IMR-90 (cell line): ENCODE measurements around the gene CDYL2. TPM values are rescaled to one million over a fixed set of nuclear protein-coding genes. Genes with fewer than 3 reads are reported as not detected.

Experiments used
- ATAC-seq: fragments of 200-7000 bp; cut with Tn5 transposase; 2 replicates; pipeline ENCODE4 v1.9.1; 2020; ENCODE audit warnings: low read depth, mild to moderate bottlenecking, moderate library complexity
- BruUV-seq: library from RNA; stranded (reverse); fragments of 400-500 nt; replicated peaks from 2 replicates; lab custom pipeline; 2021; lab: Mats Ljungman, UMichigan
- CTCF ChIA-PET: fragments of 300-600 bp; formaldehyde crosslinking; extraction: SDS; loops from one replicate; lab custom pipeline; 2021; ENCODE audit warnings: antibody characterized with exemption; lab: Yijun Ruan, JAX
- POLR2A ChIA-PET: fragments of 300-600 bp; sonication (Branson Sonifier 250); formaldehyde crosslinking; loops from one replicate; lab custom pipeline; 2022; ENCODE audit warnings: antibody characterized with exemption; ENCODE audit not compliant: unreplicated experiment; lab: Charles Lee
- DNase-seq: peaks from one replicate; pipeline ENCODE4 v3.0.0; 2013
- H2AFZ ChIP-seq: replicated peaks from 2 replicates; pipeline ENCODE3; 2013; ENCODE audit warnings: low read length, mild to moderate bottlenecking; ENCODE audit not compliant: poor library complexity
- H2AK5ac ChIP-seq: 2 replicates; pipeline ENCODE4 v1.6.1; 2013; ENCODE audit warnings: low read depth, low read length, inconsistent platforms
- H2AK9ac ChIP-seq: replicated peaks from 2 replicates; pipeline ENCODE3; 2013; ENCODE audit warnings: mild to moderate bottlenecking, low read depth, low read length, moderate library complexity; ENCODE audit not compliant: poor library complexity
- H2BK120ac ChIP-seq: 2 replicates; pipeline ENCODE4 v1.6.1; 2013; ENCODE audit warnings: low read depth, low read length, inconsistent platforms
- H2BK15ac ChIP-seq: 3 replicates; pipeline ENCODE4 v1.6.1; 2013; ENCODE audit warnings: low read depth, low read length, inconsistent platforms
- H2BK20ac ChIP-seq: 2 replicates; pipeline ENCODE4 v1.6.1; 2013; ENCODE audit warnings: low read depth, mild to moderate bottlenecking, inconsistent platforms, low read length, moderate library complexity
- H2BK5ac ChIP-seq: 2 replicates; pipeline ENCODE4 v1.6.1; 2013; ENCODE audit warnings: mild to moderate bottlenecking, low read depth, low read length, inconsistent platforms; ENCODE audit not compliant: poor library complexity, severe bottlenecking
- H3K14ac ChIP-seq: replicated peaks from 2 replicates; pipeline ENCODE4 v1.6.1; 2013; ENCODE audit warnings: low read depth, low read length, inconsistent platforms
- H3K18ac ChIP-seq: 2 replicates; pipeline ENCODE4 v1.6.1; 2013; ENCODE audit warnings: low read depth, low read length, control low read depth
- H3K23ac ChIP-seq: 2 replicates; pipeline ENCODE4 v1.6.1; 2013; ENCODE audit warnings: low read depth, low read length, inconsistent platforms
- H3K27ac ChIP-seq: 2 replicates; pipeline ENCODE4 v1.5.1; 2013; ENCODE audit warnings: mild to moderate bottlenecking, control low read depth, low read length; ENCODE audit not compliant: insufficient read depth
- H3K27me3 ChIP-seq: 2 replicates; pipeline ENCODE4 v1.6.1; 2013; ENCODE audit warnings: low read length; ENCODE audit not compliant: control insufficient read depth, insufficient read depth
- H3K36me3 ChIP-seq: 2 replicates; pipeline ENCODE4 v1.6.1; 2013; ENCODE audit warnings: low read length, mixed read lengths; ENCODE audit not compliant: control insufficient read depth, insufficient read depth
- H3K4ac ChIP-seq: 2 replicates; pipeline ENCODE4 v1.6.1; 2013; ENCODE audit warnings: low read depth, low read length, inconsistent platforms
- H3K4me1 ChIP-seq: 2 replicates; pipeline ENCODE4 v1.6.1; 2013; ENCODE audit warnings: low read length, mixed read lengths; ENCODE audit not compliant: control insufficient read depth, insufficient read depth
- H3K4me2 ChIP-seq: 2 replicates; pipeline ENCODE4 v1.6.1; 2013; ENCODE audit warnings: low read depth, mild to moderate bottlenecking, control low read depth, low read length, moderate library complexity
- H3K4me3 ChIP-seq: 2 replicates; pipeline ENCODE4 v1.5.1; 2013; ENCODE audit warnings: low read depth, mild to moderate bottlenecking, control low read depth, low read length, moderate library complexity; ENCODE audit not compliant: insufficient read depth
- H3K56ac ChIP-seq: 2 replicates; pipeline ENCODE4 v1.6.1; 2013; ENCODE audit warnings: low read length, inconsistent platforms; ENCODE audit not compliant: insufficient read depth; ENCODE audit errors: extremely low read depth
- H3K79me1 ChIP-seq, 2 experiments: 2 replicates each; pipeline ENCODE4 v1.6.1; 2013; ENCODE audit warnings: low read length in 2 of 2, inconsistent platforms in 1 of 2, low read depth in 1 of 2
- H3K9ac ChIP-seq: 2 replicates; pipeline ENCODE4 v1.6.1; 2013; ENCODE audit warnings: low read depth, low read length, control low read depth
- H3K9me1 ChIP-seq: 2 replicates; pipeline ENCODE4 v1.6.1; 2013; ENCODE audit warnings: low read length, inconsistent platforms; ENCODE audit not compliant: insufficient read depth
- H3K9me3 ChIP-seq: 2 replicates; pipeline ENCODE4 v1.6.1; 2013; ENCODE audit warnings: low read length; ENCODE audit not compliant: control insufficient read depth, insufficient read depth
- H4K20me1 ChIP-seq: 2 replicates; pipeline ENCODE4 v1.6.1; 2013; ENCODE audit warnings: low read length, inconsistent platforms; ENCODE audit not compliant: insufficient read depth
- H4K5ac ChIP-seq: 2 replicates; pipeline ENCODE4 v1.6.1; 2013; ENCODE audit warnings: mild to moderate bottlenecking, low read depth, low read length, control low read depth
- H4K8ac ChIP-seq, 2 experiments: 2 replicates each; pipeline ENCODE4 v1.6.1; 2013; ENCODE audit warnings: low read depth in 2 of 2, low read length in 2 of 2, control low read depth in 1 of 2, inconsistent platforms in 1 of 2
- H4K91ac ChIP-seq: 2 replicates; pipeline ENCODE4 v1.6.1; 2013; ENCODE audit warnings: low read depth, low read length, inconsistent platforms; ENCODE audit not compliant: insufficient read depth
- BHLHE40 ChIP-seq: fragments of 150-350 bp; IDR thresholded peaks from 2 replicates; pipeline ENCODE4 v1.6.1; 2016; ENCODE audit warnings: mild to moderate bottlenecking, low read depth, low read length
- CEBPB ChIP-seq: IDR thresholded peaks from 2 replicates; pipeline ENCODE4 v1.6.1; 2012; ENCODE audit warnings: low read depth, low read length, improper control_type of control experiment
- CHD1 ChIP-seq: IDR thresholded peaks from 2 replicates; pipeline ENCODE4 v1.6.1; 2012; ENCODE audit warnings: low read depth, low read length, improper control_type of control experiment
- FOS ChIP-seq: fragments of 150-350 bp; IDR thresholded peaks from 2 replicates; pipeline ENCODE4 v1.6.1; 2016; ENCODE audit warnings: low read depth, low read length
- MAFK ChIP-seq: IDR thresholded peaks from 2 replicates; pipeline ENCODE4 v1.6.1; 2012; ENCODE audit warnings: low read depth, low read length, improper control_type of control experiment
- MAZ ChIP-seq: IDR thresholded peaks from 2 replicates; pipeline ENCODE4 v1.6.1; 2012; ENCODE audit warnings: low read depth, mild to moderate bottlenecking, low read length, improper control_type of control experiment, moderate library complexity, borderline replicate concordance
- MXI1 ChIP-seq: IDR thresholded peaks from 2 replicates; pipeline ENCODE4 v1.6.1; 2012; ENCODE audit warnings: low read depth, mild to moderate bottlenecking, low read length, moderate library complexity, borderline replicate concordance
- NFE2L2 ChIP-seq: fragments of 150-350 bp; IDR thresholded peaks from 2 replicates; pipeline ENCODE4 v1.6.1; 2016; ENCODE audit warnings: low read depth, mild to moderate bottlenecking, low read length
- RAD21 ChIP-seq: IDR thresholded peaks from 2 replicates; pipeline ENCODE4 v1.6.1; 2012; ENCODE audit warnings: low read length, improper control_type of control experiment
- SMC3 ChIP-seq: fragments of 150-350 bp; IDR thresholded peaks from 2 replicates; pipeline ENCODE4 v1.6.1; 2016; ENCODE audit warnings: low read depth, mild to moderate bottlenecking, antibody characterized with exemption, low read length, moderate library complexity
- WGBS, 2 experiments: methylation state at CpG; one replicate each; pipeline versions ENCODE4 v1.1.5 to v1.1.7; 2013; ENCODE audit warnings: missing lambda C conversion rate in 2 of 2; ENCODE audit not compliant: insufficient read length in 1 of 2; ENCODE audit errors: extremely low coverage in 2 of 2; 5-methylcytosine and 5-hydroxymethylcytosine counted together
- dilution Hi-C: fragments of 300-500 bp; cut with HindIII; formaldehyde crosslinking; loops from one replicate; pipeline ENCODE4 v1.14.3; 2018; ENCODE audit warnings: low sequenced_read_pairs; ENCODE audit not compliant: unreplicated experiment
- in situ Hi-C: fragments of 300-500 bp; cut with MboI; formaldehyde crosslinking; loops from 3 replicates; pipeline ENCODE4 v1.14.3; 2019; ENCODE audit warnings: low sequenced_read_pairs, inconsistent platforms, mixed read lengths
- intact Hi-C: fragments of 100-400 bp; cut with micrococcal nuclease; formaldehyde crosslinking; loops from 2 replicates; pipeline ENCODE4 v1.10.0; 2022
- polyA plus RNA-seq, 3 experiments: library from polyadenylated mRNA; depleted of rRNA; stranded (reverse); fragments of >200 nt; gene quantifications; 2 replicates each; pipeline ENCODE4 v1.2.3, GENCODE V29; 2012; ENCODE audit warnings: low replicate concordance in 1 of 3
- total RNA-seq: library from RNA; depleted of rRNA; stranded (reverse); fragments of >200 nt; gene quantifications from 2 replicates; pipeline ENCODE4 v1.2.3, GENCODE V29; 2012
- TF ChIP-seq, protein P1 (sequence below): fragments of 150-350 bp; IDR thresholded peaks from 2 replicates; pipeline ENCODE4 v1.6.1; 2016; ENCODE audit warnings: low read depth, mild to moderate bottlenecking, low read length, moderate library complexity, borderline replicate concordance
- TF ChIP-seq, protein P2 (sequence below): fragments of 150-350 bp; IDR thresholded peaks from 2 replicates; pipeline ENCODE4 v1.6.1; 2017; ENCODE audit warnings: mild to moderate bottlenecking, antibody characterized with exemption, low read length, low read depth

CDYL2 gene
- total and polyA plus RNA-seq, 2 of the 4 experiments (the other 2 are of a cell fraction): 1.2 to 3.9 TPM

GRCh38 chr16:80592273-80592672, 212.1 kb downstream of the CDYL2 start:
- Histone ChIP-seq H2AK9ac (no peak overlapping the region), H3K9me3 (peaks cover 3% of the 10 kb centered on the region; the same call in 1 of the 2 replicates), H2BK15ac (no peak overlapping the region), H3K4me1 (no peaks in the 10 kb centered on the region), H4K8ac (no peak overlapping the region), H3K79me1 (no peaks in the 10 kb centered on the region), H3K4ac (no peak overlapping the region), H2AK5ac (no peak overlapping the region), H4K5ac (no peak overlapping the region), H4K91ac (no peak overlapping the region), H3K23ac (no peak overlapping the region), H3K9ac (no peak overlapping the region), H3K56ac (no peak overlapping the region), H2BK20ac (no peak overlapping the region), H3K27ac (no peak overlapping the region), H3K4me2 (no peak overlapping the region), H3K4me3 (no peak overlapping the region), H3K18ac (no peak overlapping the region), H2BK120ac (no peak overlapping the region), H3K14ac (no peak overlapping the region), H2BK5ac (no peak overlapping the region), H3K9me1 (no peaks in the 10 kb centered on the region), H3K27me3 (no peaks in the 10 kb centered on the region), H2AFZ (no peak overlapping the region), H3K36me3 (no peaks in the 10 kb centered on the region), H4K20me1 (no peaks in the 10 kb centered on the region)
- POLR2A ChIA-PET: no interaction called here
- TF ChIP-seq MAFK: no peak
- no peak for TF ChIP-seq BHLHE40
- TF ChIP-seq FOS: no peak
- TF ChIP-seq CHD1: no peak
- TF ChIP-seq NFE2L2: no peak
- no peak for TF ChIP-seq RAD21
- TF ChIP-seq, protein P1, sequence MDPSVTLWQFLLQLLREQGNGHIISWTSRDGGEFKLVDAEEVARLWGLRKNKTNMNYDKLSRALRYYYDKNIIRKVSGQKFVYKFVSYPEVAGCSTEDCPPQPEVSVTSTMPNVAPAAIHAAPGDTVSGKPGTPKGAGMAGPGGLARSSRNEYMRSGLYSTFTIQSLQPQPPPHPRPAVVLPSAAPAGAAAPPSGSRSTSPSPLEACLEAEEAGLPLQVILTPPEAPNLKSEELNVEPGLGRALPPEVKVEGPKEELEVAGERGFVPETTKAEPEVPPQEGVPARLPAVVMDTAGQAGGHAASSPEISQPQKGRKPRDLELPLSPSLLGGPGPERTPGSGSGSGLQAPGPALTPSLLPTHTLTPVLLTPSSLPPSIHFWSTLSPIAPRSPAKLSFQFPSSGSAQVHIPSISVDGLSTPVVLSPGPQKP: no peak
- no peak for TF ChIP-seq CEBPB
- TF ChIP-seq, protein P2, sequence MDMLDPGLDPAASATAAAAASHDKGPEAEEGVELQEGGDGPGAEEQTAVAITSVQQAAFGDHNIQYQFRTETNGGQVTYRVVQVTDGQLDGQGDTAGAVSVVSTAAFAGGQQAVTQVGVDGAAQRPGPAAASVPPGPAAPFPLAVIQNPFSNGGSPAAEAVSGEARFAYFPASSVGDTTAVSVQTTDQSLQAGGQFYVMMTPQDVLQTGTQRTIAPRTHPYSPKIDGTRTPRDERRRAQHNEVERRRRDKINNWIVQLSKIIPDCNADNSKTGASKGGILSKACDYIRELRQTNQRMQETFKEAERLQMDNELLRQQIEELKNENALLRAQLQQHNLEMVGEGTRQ: no peak
- no peak for TF ChIP-seq SMC3
- no peak for TF ChIP-seq MAZ
- no peak for TF ChIP-seq MXI1
- dilution Hi-C loops: no loop called here
- no TSS peak for BruUV-seq
- intact Hi-C loops: no loop called here
- ATAC-seq (no peak), DNase-seq (no peak)
- WGBS, 2 experiments: no CpG with 5 or more reads among the region's 2 CpGs
- in situ Hi-C loops: no loop called here
- CTCF ChIA-PET: interaction anchor here (0.7 kb wide), 1 partner anchor 31 kb away, joined by 3 read pairs; no protein-coding TSS in a partner anchor
